ENCODE measurements around the gene LCN15. TPM values are rescaled to one million over a fixed set of nuclear protein-coding genes. Genes with fewer than 3 reads are reported as not detected.

LCN15 gene
- total and polyA plus RNA-seq, 2 of the 4 experiments (the other 2 are of a cell fraction) = not detected

DNA sequence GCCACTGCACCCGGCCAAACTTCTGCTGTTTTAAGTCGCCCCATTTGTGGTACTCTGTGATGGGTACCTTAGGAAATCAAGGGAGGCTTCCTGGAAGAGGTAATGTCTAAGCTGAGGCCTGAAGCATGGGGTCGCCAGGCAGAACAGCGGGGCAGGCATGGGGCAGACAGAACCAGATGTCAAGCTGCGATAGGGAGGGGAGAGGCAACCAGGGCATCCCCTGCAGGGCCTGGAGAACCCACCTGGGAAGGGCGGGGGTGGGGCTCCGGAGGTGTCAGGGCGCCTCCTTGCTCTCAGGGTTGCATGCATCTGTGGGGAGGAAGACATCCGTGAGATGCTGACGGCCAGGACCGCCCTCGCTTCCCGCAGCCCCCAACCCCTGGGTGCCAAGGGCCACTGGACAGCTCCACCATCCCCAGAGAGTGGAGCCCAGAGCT is 2.8 kb downstream of the LCN15 start:
- no peak overlapping the region for H2AFZ ChIP-seq (replicated peaks; ENCODE audit: low read length, poor library complexity)
- no peak overlapping the region for H2BK120ac ChIP-seq (ENCODE audit: low read depth, low read length)
- intact Hi-C loops (cut with micrococcal nuclease) (no loop called here), dilution Hi-C loops (cut with HindIII; ENCODE audit: low sequenced_read_pairs, unreplicated experiment) (no loop called here), in situ Hi-C loops (cut with MboI; ENCODE audit: low sequenced_read_pairs) (no loop called here)
- no peak overlapping the region for H3K14ac ChIP-seq (replicated peaks; ENCODE audit: low read depth, low read length)
- no peak overlapping the region for H3K4me2 ChIP-seq (ENCODE audit: low read depth, low read length)
- no peaks in the 10 kb centered on the region for H3K36me3 ChIP-seq (ENCODE audit: control insufficient read depth, insufficient read depth, low read length)
- H3K18ac ChIP-seq (ENCODE audit: low read depth, low read length) = no peak overlapping the region
- no peak overlapping the region for H2AK5ac ChIP-seq (ENCODE audit: low read depth, low read length)
- ChIA-PET CTCF (interaction anchor here (0.6 to 1.7 kb wide), 3 partner anchors 15 to 238 kb away, joined by 3 to 7 read pairs (median 3); no protein-coding TSS in a partner anchor), POLR2A (ENCODE audit: unreplicated experiment) (interaction anchor here (0.5 kb wide), 1 partner anchor 33 kb away, joined by 3 read pairs; no protein-coding TSS in a partner anchor)
- H2BK20ac ChIP-seq (ENCODE audit: low read depth, low read length) = no peak overlapping the region
- H4K5ac ChIP-seq (ENCODE audit: low read depth, low read length) = no peak overlapping the region
- H3K27ac ChIP-seq (ENCODE audit: insufficient read depth, low read length) = no peak overlapping the region
- H3K56ac ChIP-seq (ENCODE audit: extremely low read depth, insufficient read depth, low read length) = no peak overlapping the region
- no peak overlapping the region for H3K9ac ChIP-seq (ENCODE audit: low read depth, low read length)
- WGBS, 2 experiments (ENCODE audit: extremely low coverage in 2 of 2, insufficient read length in 1 of 2) = 78% methylated on average over 4 of the region's 13 CpGs; no CpG with 5 or more reads in 1 of the 2 experiments
- no peaks in the 10 kb centered on the region for H3K9me1 ChIP-seq (ENCODE audit: insufficient read depth, low read length)
- H3K4me1 ChIP-seq (ENCODE audit: control insufficient read depth, insufficient read depth, low read length) = no peaks in the 10 kb centered on the region
- TF ChIP-seq, protein P1, sequence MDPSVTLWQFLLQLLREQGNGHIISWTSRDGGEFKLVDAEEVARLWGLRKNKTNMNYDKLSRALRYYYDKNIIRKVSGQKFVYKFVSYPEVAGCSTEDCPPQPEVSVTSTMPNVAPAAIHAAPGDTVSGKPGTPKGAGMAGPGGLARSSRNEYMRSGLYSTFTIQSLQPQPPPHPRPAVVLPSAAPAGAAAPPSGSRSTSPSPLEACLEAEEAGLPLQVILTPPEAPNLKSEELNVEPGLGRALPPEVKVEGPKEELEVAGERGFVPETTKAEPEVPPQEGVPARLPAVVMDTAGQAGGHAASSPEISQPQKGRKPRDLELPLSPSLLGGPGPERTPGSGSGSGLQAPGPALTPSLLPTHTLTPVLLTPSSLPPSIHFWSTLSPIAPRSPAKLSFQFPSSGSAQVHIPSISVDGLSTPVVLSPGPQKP (IDR thresholded peaks at IDR 0.05; ENCODE audit: borderline replicate concordance, low read depth, low read length) = no peak
- TF ChIP-seq MAFK (IDR thresholded peaks at IDR 0.05; ENCODE audit: low read depth, low read length) = no peak
- TF ChIP-seq RCOR1 (IDR thresholded peaks at IDR 0.05; ENCODE audit: insufficient replicate concordance, low read length) = no peak
- no peak for TF ChIP-seq FOS (IDR thresholded peaks at IDR 0.05; ENCODE audit: low read depth, low read length)
- no peak for TF ChIP-seq CHD1 (IDR thresholded peaks at IDR 0.05; ENCODE audit: low read depth, low read length)
- no peak for TF ChIP-seq SMC3 (IDR thresholded peaks at IDR 0.05; ENCODE audit: low read depth, low read length)
- no peak for TF ChIP-seq RAD21 (IDR thresholded peaks at IDR 0.05; ENCODE audit: low read length)
- no peak for TF ChIP-seq MAZ (IDR thresholded peaks at IDR 0.05; ENCODE audit: borderline replicate concordance, low read depth, low read length)
- TF ChIP-seq, protein P2, sequence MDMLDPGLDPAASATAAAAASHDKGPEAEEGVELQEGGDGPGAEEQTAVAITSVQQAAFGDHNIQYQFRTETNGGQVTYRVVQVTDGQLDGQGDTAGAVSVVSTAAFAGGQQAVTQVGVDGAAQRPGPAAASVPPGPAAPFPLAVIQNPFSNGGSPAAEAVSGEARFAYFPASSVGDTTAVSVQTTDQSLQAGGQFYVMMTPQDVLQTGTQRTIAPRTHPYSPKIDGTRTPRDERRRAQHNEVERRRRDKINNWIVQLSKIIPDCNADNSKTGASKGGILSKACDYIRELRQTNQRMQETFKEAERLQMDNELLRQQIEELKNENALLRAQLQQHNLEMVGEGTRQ (IDR thresholded peaks at IDR 0.05; ENCODE audit: low read depth, low read length) = no peak
- TF ChIP-seq POLR2A (IDR thresholded peaks at IDR 0.05; ENCODE audit: low read depth, low read length) = no peak
- no peak for TF ChIP-seq BHLHE40 (IDR thresholded peaks at IDR 0.05; ENCODE audit: low read depth, low read length)
- no peak for TF ChIP-seq MXI1 (IDR thresholded peaks at IDR 0.05; ENCODE audit: borderline replicate concordance, low read depth, low read length)
- no peak for TF ChIP-seq NFE2L2 (IDR thresholded peaks at IDR 0.05; ENCODE audit: low read depth, low read length)
- no peak for TF ChIP-seq RFX5 (IDR thresholded peaks at IDR 0.05; ENCODE audit: low read depth, low read length)
- no peak for TF ChIP-seq CEBPB (IDR thresholded peaks at IDR 0.05; ENCODE audit: low read depth, low read length)
- TF ChIP-seq, protein P3, sequence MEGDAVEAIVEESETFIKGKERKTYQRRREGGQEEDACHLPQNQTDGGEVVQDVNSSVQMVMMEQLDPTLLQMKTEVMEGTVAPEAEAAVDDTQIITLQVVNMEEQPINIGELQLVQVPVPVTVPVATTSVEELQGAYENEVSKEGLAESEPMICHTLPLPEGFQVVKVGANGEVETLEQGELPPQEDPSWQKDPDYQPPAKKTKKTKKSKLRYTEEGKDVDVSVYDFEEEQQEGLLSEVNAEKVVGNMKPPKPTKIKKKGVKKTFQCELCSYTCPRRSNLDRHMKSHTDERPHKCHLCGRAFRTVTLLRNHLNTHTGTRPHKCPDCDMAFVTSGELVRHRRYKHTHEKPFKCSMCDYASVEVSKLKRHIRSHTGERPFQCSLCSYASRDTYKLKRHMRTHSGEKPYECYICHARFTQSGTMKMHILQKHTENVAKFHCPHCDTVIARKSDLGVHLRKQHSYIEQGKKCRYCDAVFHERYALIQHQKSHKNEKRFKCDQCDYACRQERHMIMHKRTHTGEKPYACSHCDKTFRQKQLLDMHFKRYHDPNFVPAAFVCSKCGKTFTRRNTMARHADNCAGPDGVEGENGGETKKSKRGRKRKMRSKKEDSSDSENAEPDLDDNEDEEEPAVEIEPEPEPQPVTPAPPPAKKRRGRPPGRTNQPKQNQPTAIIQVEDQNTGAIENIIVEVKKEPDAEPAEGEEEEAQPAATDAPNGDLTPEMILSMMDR (conservative IDR thresholded peaks at IDR 0.05; ENCODE audit: low read depth, low read length) = no peak
- H4K91ac ChIP-seq (ENCODE audit: insufficient read depth, low read depth, low read length) = no peak overlapping the region
- peaks cover 1% of the 10 kb centered on the region; the same call in 1 of the 2 replicates for H3K27me3 ChIP-seq (ENCODE audit: control insufficient read depth, insufficient read depth, low read length)
- no peak overlapping the region for H2BK5ac ChIP-seq (ENCODE audit: low read depth, low read length, poor library complexity, severe bottlenecking)
- H3K4me3 ChIP-seq (ENCODE audit: insufficient read depth, low read depth, low read length) = no peak overlapping the region
- H4K20me1 ChIP-seq (ENCODE audit: insufficient read depth, low read length) = no peaks in the 10 kb centered on the region
- DNase-seq (no peak), ATAC-seq (ENCODE audit: low read depth) (no peak)
- H2BK15ac ChIP-seq (ENCODE audit: low read depth, low read length) = no peak overlapping the region
- peaks cover under 1% of the 10 kb centered on the region; the same call in 1 of the 2 replicates for H3K9me3 ChIP-seq (ENCODE audit: control insufficient read depth, insufficient read depth, low read length)
- no peaks in the 10 kb centered on the region for H3K79me1 ChIP-seq (ENCODE audit: low read depth in 1 of 2, low read length in 2 of 2)
- H4K8ac ChIP-seq (ENCODE audit: low read depth in 2 of 2, low read length in 2 of 2) = no peak overlapping the region
- no peak overlapping the region for H3K4ac ChIP-seq (ENCODE audit: low read depth, low read length)
- H2AK9ac ChIP-seq (replicated peaks; ENCODE audit: low read depth, low read length, poor library complexity) = no peak overlapping the region
- no peak overlapping the region for H3K23ac ChIP-seq (ENCODE audit: low read depth, low read length)
- BruUV-seq (replicated peaks) = no TSS peak

Measured in IMR-90 (cell line).